Mesodermal cell (in vitro differentiated cells): Measurements from ENCODE around the gene RNF11.
"Not testable (repeated sequence)": the region's sequence is repeated elsewhere in the genome, so short reads cannot be mapped to it uniquely, and the experiment has no call there.

Source experiments
- H3K27ac ChIP-seq: 2 replicates; pipeline ENCODE4 v1.7.0; 2013; ENCODE audit warnings: mild to moderate bottlenecking, low read depth, low read length, moderate library complexity; ENCODE audit not compliant: severe bottlenecking
- H3K36me3 ChIP-seq: 2 replicates; pipeline ENCODE4 v1.7.1; 2013; ENCODE audit warnings: mild to moderate bottlenecking, low read length, moderate library complexity; ENCODE audit not compliant: control insufficient read depth, insufficient read depth
- H3K4me1 ChIP-seq: one replicate; pipeline ENCODE4 v1.7.1; 2013; ENCODE audit warnings: mild to moderate bottlenecking, low read length; ENCODE audit not compliant: insufficient read depth, control insufficient read depth, poor library complexity, severe bottlenecking
- H3K4me3 ChIP-seq: 2 replicates; pipeline ENCODE4 v1.7.0; 2013; ENCODE audit warnings: low read length, control low read depth, mild to moderate bottlenecking; ENCODE audit not compliant: insufficient read depth, poor library complexity, severe bottlenecking; ENCODE audit errors: extremely low read depth
- H3K9me3 ChIP-seq: 2 replicates; pipeline ENCODE4 v1.7.1; 2013; ENCODE audit warnings: mild to moderate bottlenecking, low read length, moderate library complexity; ENCODE audit not compliant: control insufficient read depth
- WGBS, 2 experiments: methylation state at CpG; one replicate each; pipeline ENCODE4 v1.1.5; 2013; ENCODE audit warnings: missing lambda C conversion rate in 2 of 2; ENCODE audit not compliant: insufficient coverage in 2 of 2; 5-methylcytosine and 5-hydroxymethylcytosine counted together

Gene RNF11

DNA sequence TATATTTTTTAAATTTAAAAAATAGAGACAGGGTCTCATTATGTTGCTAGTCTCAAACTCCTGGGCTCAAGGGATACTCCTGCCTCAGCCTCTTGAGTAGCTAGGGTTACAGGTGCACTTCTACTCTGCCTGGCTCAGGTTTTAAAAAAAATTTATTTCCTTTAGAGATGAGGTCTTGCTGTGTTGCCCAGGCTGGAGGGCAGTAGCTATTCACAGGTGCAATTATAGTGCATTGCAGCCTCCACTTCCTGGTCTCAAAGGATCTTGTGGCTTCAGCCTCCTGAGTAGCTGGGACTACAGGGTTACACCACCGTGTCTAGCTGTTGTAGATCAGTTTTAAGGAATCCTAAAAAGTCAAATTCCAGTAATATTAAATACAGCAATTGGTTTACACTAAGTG, 5.0 kb downstream of the RNF11 start:
- peaks cover 29% of the 10 kb centered on the region for H3K36me3 ChIP-seq
- H3K9me3 ChIP-seq, result no peaks in the 10 kb centered on the region
- H3K27ac ChIP-seq, result no peak overlapping the region
- no peaks in the 10 kb centered on the region for H3K4me1 ChIP-seq
- H3K4me3 ChIP-seq, result no peak overlapping the region
- no CpG with 5 or more reads among the region's 1 CpG for WGBS, 2 experiments

GRCh38 chr1:51242546-51242945, 6.5 kb downstream of the RNF11 start:
- H3K36me3 ChIP-seq, result peaks cover 29% of the 10 kb centered on the region
- no peak overlapping the region for H3K27ac ChIP-seq
- 100% methylated on average over 1 of the region's 4 CpGs; no CpG with 5 or more reads in 1 of the 2 experiments for WGBS, 2 experiments
- no peak overlapping the region for H3K4me3 ChIP-seq
- H3K9me3 ChIP-seq, result no peaks in the 10 kb centered on the region
- H3K4me1 ChIP-seq, result no peaks in the 10 kb centered on the region

GRCh38 chr1:51247022-51247421, 10.9 kb downstream of the RNF11 start:
- Histone ChIP-seq H3K9me3 (no peaks in the 10 kb centered on the region), H3K4me3 (no peak overlapping the region), H3K4me1 (no peaks in the 10 kb centered on the region), H3K36me3 (peaks cover 13% of the 10 kb centered on the region), H3K27ac (no peak overlapping the region)
- 88 to 100% methylated on average over 1 to 2 of the region's 2 CpGs for WGBS, 2 experiments

- H3K4me3 ChIP-seq, result no peak overlapping the region
- no peaks in the 10 kb centered on the region for H3K9me3 ChIP-seq
- WGBS, 2 experiments, result no CpG with 5 or more reads among the region's 1 CpG
- peaks cover 18% of the 10 kb centered on the region for H3K36me3 ChIP-seq
- H3K27ac ChIP-seq, result no peak overlapping the region
- no peaks in the 10 kb centered on the region for H3K4me1 ChIP-seq
Measured at GRCh38 chr1:51247499-51247898, 11.4 kb downstream of the RNF11 start.

GRCh38 chr1:51249445-51249844, 13.4 kb downstream of the RNF11 start:
- H3K36me3 ChIP-seq, result peaks cover 14% of the 10 kb centered on the region
- no peaks in the 10 kb centered on the region for H3K4me1 ChIP-seq
- H3K27ac ChIP-seq, result no peak overlapping the region
- H3K4me3 ChIP-seq, result no peak overlapping the region
- H3K9me3 ChIP-seq, result no peaks in the 10 kb centered on the region
- WGBS, 2 experiments, result no CpG with 5 or more reads among the region's 1 CpG

DNA sequence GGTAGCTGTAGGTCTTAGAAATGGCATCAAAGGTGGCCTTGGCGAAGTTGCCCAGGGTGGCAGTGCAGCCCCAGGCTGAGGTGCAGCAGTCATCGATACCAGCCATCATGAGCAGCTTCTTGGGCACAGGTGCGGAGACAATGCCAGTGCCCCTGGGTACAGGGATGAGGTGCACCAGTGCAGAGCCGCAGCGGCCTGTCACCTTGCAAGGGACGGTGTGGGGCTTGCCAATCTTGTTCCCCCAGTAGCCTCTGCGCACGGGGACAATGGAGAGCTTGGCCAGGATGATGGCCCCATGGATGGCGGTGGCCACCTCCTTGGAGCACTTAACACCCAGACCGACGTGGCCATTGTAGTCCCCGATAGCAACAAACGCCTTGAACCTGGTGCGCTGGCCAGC, 14.7 kb downstream of the RNF11 start:
- not testable (repeated sequence) for H3K9me3 ChIP-seq, H3K4me3 ChIP-seq
- WGBS, 2 experiments, result 97 to 98% methylated on average over 10 to 14 of the region's 14 CpGs

DNA sequence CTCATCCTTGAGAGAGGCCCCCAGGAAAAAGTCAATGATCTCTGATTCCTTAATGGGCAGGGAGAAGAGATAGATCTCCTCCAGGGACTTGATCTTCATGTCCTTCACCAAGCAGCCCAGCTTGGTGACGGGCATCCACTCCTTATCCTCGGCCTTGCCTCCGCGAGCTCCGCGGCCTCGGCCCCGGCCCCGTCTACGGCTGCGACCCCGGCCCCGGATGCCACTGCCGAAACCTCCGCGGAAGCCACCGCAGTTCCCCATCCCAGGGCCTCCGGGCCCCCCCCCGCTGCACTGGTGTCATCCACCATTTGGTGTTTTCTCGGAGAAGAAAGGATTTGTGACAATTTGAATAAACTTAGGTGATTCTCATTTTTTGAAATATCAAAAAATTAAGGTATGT, 15.1 kb downstream of the RNF11 start:
- not testable (repeated sequence) for H3K27ac ChIP-seq, H3K4me3 ChIP-seq, H3K9me3 ChIP-seq, H3K4me1 ChIP-seq, H3K36me3 ChIP-seq
- WGBS, 2 experiments, result 95 to 98% methylated on average over 14 to 16 of the region's 20 CpGs

More for the DNA sequence above, 14.7 kb downstream of the RNF11 start:
- H3K36me3 ChIP-seq, H3K27ac ChIP-seq, H3K4me1 ChIP-seq: not testable (repeated sequence)

- no peak overlapping the region for H3K27ac ChIP-seq
- WGBS, 2 experiments, result 95 to 100% methylated on average over 4 to 5 of the region's 6 CpGs
- no peaks in the 10 kb centered on the region for H3K4me1 ChIP-seq
- no peaks in the 10 kb centered on the region for H3K9me3 ChIP-seq
- H3K36me3 ChIP-seq, result peaks cover 13% of the 10 kb centered on the region
- H3K4me3 ChIP-seq, result no peak overlapping the region
Measured at GRCh38 chr1:51252366-51252765, 16.3 kb downstream of the RNF11 start.

GRCh38 chr1:51253691-51254090, 17.6 kb downstream of the RNF11 start:
- H3K27ac ChIP-seq, result no peak overlapping the region
- H3K36me3 ChIP-seq, result peaks cover 17% of the 10 kb centered on the region
- H3K9me3 ChIP-seq, result no peaks in the 10 kb centered on the region
- H3K4me3 ChIP-seq, result no peak overlapping the region
- 100% methylated on average over 1 to 2 of the region's 5 CpGs for WGBS, 2 experiments
- H3K4me1 ChIP-seq, result peaks cover 10% of the 10 kb centered on the region

DNA sequence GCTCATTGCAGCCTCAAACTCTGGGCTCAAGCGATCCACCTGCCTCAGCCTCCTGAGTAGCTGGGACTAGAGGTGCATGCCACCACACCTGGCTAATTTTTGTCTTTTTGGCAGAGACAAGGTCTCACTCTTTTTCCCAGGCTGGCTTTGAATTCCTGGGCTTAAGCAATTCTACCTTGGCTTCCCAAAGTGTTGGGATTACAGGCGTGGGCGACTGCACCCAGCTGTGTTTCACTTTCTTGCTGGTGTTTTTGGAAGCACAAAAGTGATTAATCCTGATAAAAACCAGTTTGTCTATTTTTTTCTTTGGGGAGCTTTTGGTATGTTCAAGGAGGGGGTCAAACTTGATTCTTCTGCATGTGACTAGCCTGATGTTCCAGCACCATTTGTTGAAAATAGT, 19.3 kb downstream of the RNF11 start:
- no peak overlapping the region for H3K27ac ChIP-seq
- no peak overlapping the region for H3K4me3 ChIP-seq
- peaks cover 17% of the 10 kb centered on the region for H3K36me3 ChIP-seq
- H3K9me3 ChIP-seq, result no peaks in the 10 kb centered on the region
- peaks cover 16% of the 10 kb centered on the region for H3K4me1 ChIP-seq
- 90 to 92% methylated on average over 2 to 3 of the region's 3 CpGs for WGBS, 2 experiments

- Histone ChIP-seq H3K27ac (no peak overlapping the region), H3K4me1 (peaks cover 40% of the 10 kb centered on the region), H3K36me3 (peaks cover 4% of the 10 kb centered on the region), H3K4me3 (no peak overlapping the region), H3K9me3 (no peaks in the 10 kb centered on the region)
- WGBS, 2 experiments, result 93 to 100% methylated on average over 1 of the region's 4 CpGs
Measured at GRCh38 chr1:51263147-51263877, 27.2 kb downstream of the RNF11 start.
